Loucy (cell line): ENCODE results near the gene MACROD1.

Experiments
- H2AFZ ChIP-seq: fragments of 200-600 bp; sonication (generic); 2 replicates; pipeline ENCODE4 v1.6.0; 2016; ENCODE audit warnings: antibody characterized with exemption, mild to moderate bottlenecking, low read length, moderate library complexity
- H3F3A ChIP-seq: fragments of 200-600 bp; 2 replicates; pipeline ENCODE4 v1.6.0; 2016; ENCODE audit warnings: antibody characterized with exemption, low read depth, mild to moderate bottlenecking
- H3K27me3 ChIP-seq: fragments of 200-600 bp; sonication (generic); 2 replicates; pipeline ENCODE4 v1.6.1; 2014; ENCODE audit warnings: low read length, mild to moderate bottlenecking; ENCODE audit not compliant: insufficient read depth, poor library complexity, severe bottlenecking
- H3K36me3 ChIP-seq: fragments of 200-600 bp; sonication (generic); 2 replicates; pipeline ENCODE4 v1.6.1; 2016; ENCODE audit warnings: low read length; ENCODE audit not compliant: insufficient read depth
- H3K4me1 ChIP-seq: fragments of 200-600 bp; sonication (generic); 2 replicates; pipeline ENCODE4 v1.5.1; 2014; ENCODE audit warnings: low read length, mild to moderate bottlenecking; ENCODE audit not compliant: insufficient read depth, poor library complexity, severe bottlenecking
- H3K4me2 ChIP-seq: fragments of 200-600 bp; sonication (generic); 2 replicates; pipeline ENCODE4 v1.6.0; 2014; ENCODE audit warnings: antibody characterized with exemption, low read length, low read depth, mild to moderate bottlenecking; ENCODE audit not compliant: poor library complexity, severe bottlenecking
- H3K4me3 ChIP-seq: fragments of 200-600 bp; sonication (generic); 2 replicates; pipeline ENCODE4 v1.5.1; 2014; ENCODE audit warnings: low read length, mild to moderate bottlenecking, mixed read lengths; ENCODE audit not compliant: poor library complexity, severe bottlenecking
- H3K79me2 ChIP-seq: fragments of 200-600 bp; sonication (generic); 2 replicates; pipeline ENCODE4 v1.6.1; 2014; ENCODE audit warnings: low read length; ENCODE audit not compliant: insufficient read depth
- H3K9ac ChIP-seq: fragments of 200-600 bp; sonication (generic); 2 replicates; pipeline ENCODE4 v1.6.0; 2014; ENCODE audit warnings: mild to moderate bottlenecking, low read depth, low read length, moderate library complexity; ENCODE audit not compliant: poor library complexity, severe bottlenecking
- H3K9me2 ChIP-seq: fragments of 200-600 bp; sonication (generic); replicated peaks from 2 replicates; pipeline ENCODE4 v1.6.1; 2016; ENCODE audit warnings: low read depth, low read length, mixed read lengths
- H3K9me3 ChIP-seq: fragments of 200-600 bp; sonication (generic); 2 replicates; pipeline ENCODE4 v1.6.1; 2014; ENCODE audit warnings: mild to moderate bottlenecking, antibody characterized with exemption, low read length, low read depth; ENCODE audit not compliant: insufficient read depth
- H4K20me1 ChIP-seq: fragments of 200-600 bp; sonication (generic); 2 replicates; pipeline ENCODE4 v1.6.0; 2014; ENCODE audit warnings: antibody characterized with exemption, low read length, mild to moderate bottlenecking; ENCODE audit not compliant: insufficient read depth, poor library complexity, severe bottlenecking
- CTCF ChIP-seq: fragments of 200-600 bp; sonication (generic); conservative IDR thresholded peaks from 2 replicates; pipeline ENCODE4 v1.5.1; 2014; ENCODE audit warnings: mild to moderate bottlenecking, antibody characterized with exemption, low read length
- EZH2phosphoT487 ChIP-seq: fragments of 200-600 bp; IDR thresholded peaks from 2 replicates; pipeline ENCODE4 v1.6.1; 2018; ENCODE audit warnings: antibody characterized with exemption, mild to moderate bottlenecking, moderate library complexity, borderline replicate concordance

MACROD1 gene

GRCh38 chr11:64185175-64185692, 19.3 kb upstream of the MACROD1 start:
- TF ChIP-seq CTCF (no peak), EZH2phosphoT487 (no peak)
- Histone ChIP-seq H3K9me2 (no peaks in the 10 kb centered on the region), H3K4me1 (peaks cover 39% of the 10 kb centered on the region), H2AFZ (peak overlapping the region; percentile 41; the same call in 1 of the 2 replicates), H3K4me3 (peak overlapping the region; percentile 85), H3K4me2 (peak overlapping the region; percentile 78), H3K36me3 (no peaks in the 10 kb centered on the region), H4K20me1 (peaks cover 19% of the 10 kb centered on the region), H3K9ac (peak overlapping the region; percentile 82), H3K9me3 (no peaks in the 10 kb centered on the region), H3K79me2 (peaks cover 26% of the 10 kb centered on the region), H3F3A (no peaks in the 10 kb centered on the region), H3K27me3 (no peaks in the 10 kb centered on the region)

- Histone ChIP-seq H3K9me2 (no peaks in the 10 kb centered on the region), H3K4me3 (peak overlapping the region; percentile 85), H3K4me2 (peak overlapping the region; percentile 78), H3K27me3 (no peaks in the 10 kb centered on the region), H3K79me2 (peaks cover 26% of the 10 kb centered on the region), H3K36me3 (no peaks in the 10 kb centered on the region), H3K9me3 (no peaks in the 10 kb centered on the region), H3K9ac (peak overlapping the region; percentile 82), H2AFZ (no peak overlapping the region), H4K20me1 (peaks cover 9% of the 10 kb centered on the region), H3K4me1 (peaks cover 31% of the 10 kb centered on the region), H3F3A (no peaks in the 10 kb centered on the region)
- TF ChIP-seq EZH2phosphoT487 (no peak), CTCF (no peak)
Measured at GRCh38 chr11:64183890-64184289, 18.0 kb upstream of the MACROD1 start.

DNA sequence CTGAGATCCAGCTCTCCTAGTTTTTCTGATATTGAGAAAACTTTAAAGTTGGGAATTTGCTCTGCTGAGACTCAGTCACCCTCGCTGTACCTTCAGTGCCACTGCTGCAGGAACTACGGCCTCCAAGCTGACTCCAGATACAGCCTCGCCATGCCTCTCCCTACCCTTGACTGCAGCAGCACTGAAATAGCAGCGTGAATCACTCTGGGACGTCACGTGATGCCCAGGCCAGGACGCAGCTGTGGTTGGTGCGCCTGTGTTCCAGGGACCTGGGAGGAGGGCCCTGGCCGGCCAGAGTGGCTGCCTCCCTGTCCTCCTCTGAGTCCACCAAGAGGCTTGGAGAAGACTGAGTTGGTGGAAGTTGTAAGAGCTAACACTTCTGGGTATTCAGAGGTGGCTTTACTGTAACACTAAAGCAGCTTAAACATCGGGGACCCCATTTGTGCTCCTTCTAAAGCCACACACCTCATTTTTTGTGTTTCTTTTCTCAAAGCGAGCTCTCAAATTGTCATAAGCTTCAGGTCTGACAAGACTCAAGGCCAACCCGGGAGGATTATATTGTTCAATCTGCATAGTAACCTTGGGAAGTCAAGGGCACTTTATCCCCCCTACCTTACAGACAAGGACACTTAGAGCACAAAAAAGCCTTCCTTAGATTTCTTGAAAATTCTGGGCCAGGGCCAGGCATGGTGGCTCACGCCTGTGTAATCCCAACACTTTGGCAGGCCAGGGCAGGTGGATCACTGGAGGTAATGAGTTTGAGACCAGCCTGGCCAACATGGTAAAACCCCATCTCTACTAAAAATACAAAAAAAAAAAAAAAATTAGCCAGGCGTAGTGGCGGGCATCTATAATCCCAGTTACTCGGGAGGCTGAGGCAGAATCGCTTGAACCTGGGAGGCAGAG, 15.8 kb upstream of the MACROD1 start:
- peak overlapping the region; percentile 19 for H3K4me3 ChIP-seq
- peaks cover 27% of the 10 kb centered on the region for H3K4me1 ChIP-seq
- no peaks in the 10 kb centered on the region for H3F3A ChIP-seq
- peak overlapping the region; percentile 57 for H3K9ac ChIP-seq
- TF ChIP-seq EZH2phosphoT487: no peak
- TF ChIP-seq CTCF: no peak
- no peaks in the 10 kb centered on the region for H3K36me3 ChIP-seq
- peak overlapping the region; percentile 57 for H3K4me2 ChIP-seq
- H3K9me3 ChIP-seq: no peaks in the 10 kb centered on the region
- H4K20me1 ChIP-seq: peaks cover 9% of the 10 kb centered on the region
- H3K27me3 ChIP-seq: no peaks in the 10 kb centered on the region
- H2AFZ ChIP-seq: peak overlapping the region; percentile 19; the same call in 1 of the 2 replicates
- no peaks in the 10 kb centered on the region for H3K9me2 ChIP-seq
- H3K79me2 ChIP-seq: peaks cover 26% of the 10 kb centered on the region
